Activated naive CD4-positive, alpha-beta T cell treated with anti-CD3 and anti-CD28 coated beads, Interleukin-2, amount 50 U/mL, for 72 hours (primary cell): ENCODE results near the gene TRAPPC1. TPM values are rescaled to one million over a fixed set of nuclear protein-coding genes. Genes with fewer than 3 reads are reported as not detected.
"Not testable (repeated sequence)": the region's sequence is repeated elsewhere in the genome, so short reads cannot be mapped to it uniquely, and the experiment has no call there.

Experiments
- ATAC-seq, 2 donors: fragments of 150-1000 bp; cut with Tn5 transposase; 2 replicates each; pipeline ENCODE4 v1.10.0; 2021; ENCODE audit warnings: mild to moderate bottlenecking in 2 of 2, moderate library complexity in 2 of 2
- DNase-seq, 2 donors: peaks; one replicate each; pipeline ENCODE4 v3.0.0; 2021 to 2022; ENCODE audit warnings: low spot score in 2 of 2
- H3K27ac Mint-ChIP-seq, 2 donors: one replicate each; pipeline ENCODE4 v1.8.0; 2022; ENCODE audit warnings: mild to moderate bottlenecking in 2 of 2, mixed read lengths in 2 of 2
- H3K36me3 Mint-ChIP-seq, 2 donors: one replicate each; pipeline ENCODE4 v1.8.0; 2022; ENCODE audit warnings: mixed read lengths in 2 of 2
- H3K9me3 Mint-ChIP-seq, 2 donors: one replicate each; pipeline ENCODE4 v1.8.0; 2022; ENCODE audit warnings: mixed read lengths in 2 of 2
- total RNA-seq, 2 donors: library from RNA; stranded (reverse); gene quantifications; one replicate each; pipeline ENCODE4 v1.2.3, GENCODE V29; 2022

The TRAPPC1 gene
- total RNA-seq: 100 to 1,000 TPM; 190 to 195 TPM

GRCh38 chr17:7931709-7932482 is at the start of gene TRAPPC1, which contains the start of gene CNTROB:
Gene TRAPPC1 (minus strand): TSS chr17:7931946. CDS start chr17:7931829, 117 bp downstream.
Gene CNTROB (plus strand): TSS chr17:7932206. CDS start chr17:7933080, 874 bp downstream.
- Mint-ChIP-seq H3K36me3 (peaks cover 31 to 35% of the 10 kb centered on the region in 2 donors), H3K27ac (peak within 1 kb of the TSS; percentile 90 to 98)

GRCh38 chr17:7977805-7978204 is 46.1 kb upstream of the TRAPPC1 start:
- DNase-seq (no peak), ATAC-seq (peak in 1 of 2 donors; percentile 28)
- Mint-ChIP-seq H3K36me3 (peaks cover 16 to 17% of the 10 kb centered on the region in 2 donors), H3K9me3 (peaks cover 6 to 16% of the 10 kb centered on the region in 2 donors), H3K27ac (no peak overlapping the region)

More at GRCh38 chr17:7931709-7932482, at the start of gene TRAPPC1, which contains the start of gene CNTROB:
- peak; percentile 99 to 100 for DNase-seq
- no peaks in the 10 kb centered on the region for H3K9me3 Mint-ChIP-seq
- ATAC-seq: peak; percentile 95 to 99

GRCh38 chr17:7977039-7977438 is 45.3 kb upstream of the TRAPPC1 start:
- peaks cover 16 to 17% of the 10 kb centered on the region in 2 donors for H3K36me3 Mint-ChIP-seq
- ATAC-seq (no peak), DNase-seq (no peak)
- peaks cover 6 to 16% of the 10 kb centered on the region in 2 donors for H3K9me3 Mint-ChIP-seq
- H3K27ac Mint-ChIP-seq: no peak overlapping the region

GRCh38 chr17:7974638-7975131 is 42.9 kb upstream of the TRAPPC1 start:
- no peak overlapping the region for H3K27ac Mint-ChIP-seq
- DNase-seq (no peak), ATAC-seq (no peak)
- H3K36me3 Mint-ChIP-seq: peaks cover 16 to 17% of the 10 kb centered on the region in 2 donors
- H3K9me3 Mint-ChIP-seq: peaks cover 6 to 16% of the 10 kb centered on the region in 2 donors

- no peak overlapping the region for H3K27ac Mint-ChIP-seq
- peaks cover 6 to 16% of the 10 kb centered on the region in 2 donors for H3K9me3 Mint-ChIP-seq
Measured at GRCh38 chr17:7972131-7972785, 40.5 kb upstream of the TRAPPC1 start.

GRCh38 chr17:7971651-7972050 is 39.9 kb upstream of the TRAPPC1 start:
- no peak for ATAC-seq
- H3K27ac Mint-ChIP-seq: no peak overlapping the region
- DNase-seq: no peak
- H3K36me3 Mint-ChIP-seq: peaks cover 16 to 17% of the 10 kb centered on the region in 2 donors
- peaks cover 6 to 16% of the 10 kb centered on the region in 2 donors for H3K9me3 Mint-ChIP-seq

More at GRCh38 chr17:7972131-7972785, 40.5 kb upstream of the TRAPPC1 start:
- DNase-seq (no peak), ATAC-seq (no peak)
- peaks cover 16 to 17% of the 10 kb centered on the region in 2 donors for H3K36me3 Mint-ChIP-seq

- H3K36me3 Mint-ChIP-seq: peaks cover 3 to 4% of the 10 kb centered on the region in 2 donors
- H3K9me3 Mint-ChIP-seq: peaks cover 2 to 3% of the 10 kb centered on the region in 2 donors
- DNase-seq (no peak), ATAC-seq (no peak)
- H3K27ac Mint-ChIP-seq: no peak overlapping the region
Measured at GRCh38 chr17:7969433-7969832, 37.7 kb upstream of the TRAPPC1 start.

- DNase-seq (no peak), ATAC-seq (no peak)
- Mint-ChIP-seq H3K36me3 (no peaks in the 10 kb centered on the region), H3K27ac (no peak overlapping the region), H3K9me3 (no peaks in the 10 kb centered on the region)
Measured at GRCh38 chr17:7967751-7968150, 36.0 kb upstream of the TRAPPC1 start.

GRCh38 chr17:7961421-7961820 is 29.7 kb upstream of the TRAPPC1 start:
- Mint-ChIP-seq H3K27ac (no peak overlapping the region), H3K9me3 (no peaks in the 10 kb centered on the region), H3K36me3 (no peaks in the 10 kb centered on the region)
- DNase-seq: no peak
- no peak for ATAC-seq

GRCh38 chr17:7959503-7960253 is 27.9 kb upstream of the TRAPPC1 start:
- Mint-ChIP-seq H3K27ac (no peak overlapping the region), H3K9me3 (no peaks in the 10 kb centered on the region), H3K36me3 (no peaks in the 10 kb centered on the region)
- ATAC-seq (no peak), DNase-seq (no peak)

- no peaks in the 10 kb centered on the region for H3K9me3 Mint-ChIP-seq
- DNase-seq (no peak), ATAC-seq (no peak)
- no peaks in the 10 kb centered on the region for H3K36me3 Mint-ChIP-seq
- no peak overlapping the region for H3K27ac Mint-ChIP-seq
Measured at GRCh38 chr17:7956228-7956965, 24.7 kb upstream of the TRAPPC1 start.

GRCh38 chr17:7955414-7956227 is 23.9 kb upstream of the TRAPPC1 start:
- Mint-ChIP-seq H3K9me3 (no peaks in the 10 kb centered on the region), H3K36me3 (no peaks in the 10 kb centered on the region), H3K27ac (no peak overlapping the region)
- ATAC-seq (no peak), DNase-seq (no peak)

GRCh38 chr17:7953266-7953665 is 21.5 kb upstream of the TRAPPC1 start:
- H3K36me3 Mint-ChIP-seq: peaks cover 0 to 20% of the 10 kb centered on the region in 2 donors
- H3K9me3 Mint-ChIP-seq, ATAC-seq, H3K27ac Mint-ChIP-seq, DNase-seq: not testable (repeated sequence)

GRCh38 chr17:7951143-7951792 is 19.5 kb upstream of the TRAPPC1 start:
- ATAC-seq: peak; percentile 97 to 99
- peak in 1 of 2 donors; percentile 53 for DNase-seq
- Mint-ChIP-seq H3K27ac (peak overlapping the region; percentile 36 to 59), H3K36me3 (peaks cover 11 to 24% of the 10 kb centered on the region in 2 donors), H3K9me3 (no peaks in the 10 kb centered on the region)

- H3K36me3 Mint-ChIP-seq: peaks cover 14 to 29% of the 10 kb centered on the region in 2 donors
- H3K27ac Mint-ChIP-seq: no peak overlapping the region
- ATAC-seq (no peak), DNase-seq (no peak)
- no peaks in the 10 kb centered on the region for H3K9me3 Mint-ChIP-seq
Measured at GRCh38 chr17:7950578-7950977, 18.8 kb upstream of the TRAPPC1 start.
